ENCODE data around the gene RSPH10B.
A peak's percentile ranks its signal among the peaks of the same experiment; 100 is the strongest.
"Not testable (repeated sequence)": the region's sequence is repeated elsewhere in the genome, so short reads cannot be mapped to it uniquely, and the experiment has no call there.

RSPH10B gene

GRCh38 chr7:5926263-5926870, 44.1 kb downstream of the RSPH10B start:
- not testable (repeated sequence) for DNase-seq

DNA sequence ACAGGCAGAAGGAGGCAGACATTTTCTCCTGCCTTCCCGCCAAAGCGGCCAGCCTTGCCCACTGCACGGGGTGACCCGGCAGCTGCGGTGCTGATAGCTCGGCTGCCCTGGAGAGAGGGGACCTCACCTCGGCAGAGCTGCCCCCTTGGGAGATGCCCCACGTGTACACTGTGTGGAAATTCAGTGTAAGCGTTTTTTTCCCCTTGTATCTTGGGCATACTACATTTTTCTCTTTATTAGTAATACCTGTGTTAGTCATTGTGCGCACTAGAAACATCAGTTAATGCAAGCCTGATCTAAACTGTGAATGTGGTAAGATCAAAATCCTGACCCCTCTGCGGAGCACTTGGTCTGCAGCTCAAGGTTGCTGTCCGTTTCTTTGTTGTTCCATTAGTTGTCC, 45.9 kb downstream of the RSPH10B start:
- not testable (repeated sequence) for DNase-seq

DNA sequence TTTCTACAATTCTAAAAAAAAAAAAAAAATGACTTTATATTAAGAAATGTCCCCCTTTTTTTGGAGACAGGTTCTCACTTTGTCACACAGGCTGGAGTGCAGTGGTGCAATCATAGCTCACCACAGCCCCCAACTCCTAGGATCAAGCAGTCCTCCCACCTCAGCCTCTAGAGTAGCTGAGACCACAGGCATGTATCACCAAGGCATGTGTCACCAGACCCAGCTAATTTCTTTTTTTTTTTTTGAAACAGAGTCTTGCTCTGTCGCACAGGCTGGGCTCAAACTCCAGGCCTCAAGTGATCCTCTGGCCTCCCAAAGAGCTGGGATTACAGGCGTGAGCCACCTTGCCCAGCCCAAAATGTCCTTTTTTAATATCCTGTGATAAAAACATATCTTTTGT, 46.3 kb downstream of the RSPH10B start:
- not testable (repeated sequence) for DNase-seq

DNA sequence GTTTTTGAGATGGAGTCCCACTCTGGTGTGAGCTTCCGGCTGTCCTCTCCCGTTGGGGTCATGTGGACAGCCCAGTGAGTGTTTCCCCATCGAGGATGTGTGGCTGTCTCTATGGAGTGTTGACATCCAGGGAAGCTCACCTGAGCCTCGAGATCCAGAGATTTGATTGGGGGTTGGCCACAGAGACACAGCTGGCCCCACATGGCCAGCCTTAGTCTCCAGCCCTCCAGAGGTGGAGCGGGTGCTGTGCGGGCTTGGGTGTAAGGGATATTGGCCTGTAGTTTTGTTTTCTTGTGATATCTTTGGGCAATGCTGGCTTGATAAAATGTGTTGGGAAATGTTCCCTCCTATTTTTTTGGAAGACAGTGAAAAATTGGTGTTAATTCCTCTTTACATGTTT, 54.0 kb downstream of the RSPH10B start:
- DNase-seq = not testable (repeated sequence)

GRCh38 chr7:5908835-5909234, 61.7 kb downstream of the RSPH10B start:
- not testable (repeated sequence) for DNase-seq

DNA sequence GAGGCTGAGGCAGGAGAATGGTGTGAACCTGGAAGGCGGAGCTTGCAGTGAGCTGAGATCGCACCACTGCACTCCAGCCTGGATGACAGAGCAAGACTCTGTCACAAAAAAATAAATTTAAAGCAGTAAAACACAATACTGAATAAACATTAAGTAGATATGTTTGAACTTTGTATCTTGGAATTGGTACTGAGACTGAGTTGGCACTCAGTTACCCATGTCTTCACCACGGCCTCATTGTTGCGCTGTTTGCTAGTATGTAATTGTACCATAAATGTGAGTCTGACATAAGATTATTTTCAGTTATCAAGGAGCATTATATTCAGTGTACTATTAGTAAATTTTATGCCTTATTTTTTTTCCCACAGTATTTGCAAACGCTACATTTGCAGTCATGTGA, 65.8 kb downstream of the RSPH10B start:
- DNase-seq = not testable (repeated sequence)

DNA sequence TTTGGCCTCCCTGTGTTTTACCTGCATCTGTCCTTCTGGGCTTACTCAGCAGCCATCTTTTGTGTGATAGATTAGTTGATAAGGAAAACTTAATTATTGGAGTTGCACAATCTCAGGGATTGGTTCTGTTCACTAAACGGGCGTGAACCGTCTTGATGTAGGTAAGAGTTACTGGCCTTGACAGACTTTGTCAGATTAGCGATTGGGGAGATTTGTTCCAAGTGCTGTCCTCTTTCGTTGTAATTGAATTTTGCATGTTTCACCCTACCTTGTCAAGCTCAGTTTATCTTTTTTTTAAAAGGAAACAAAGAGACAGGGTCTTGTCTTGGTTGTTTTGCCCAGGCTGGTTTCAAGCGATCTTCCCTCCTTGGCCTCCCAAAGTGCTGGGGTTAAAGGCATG, 67.5 kb downstream of the RSPH10B start:
- DNase-seq = not testable (repeated sequence)

- DNase-seq = peak; percentile 18 to 85 (median 52)
These were observed 71.8 kb downstream of the RSPH10B start, which contains the start of gene CCZ1 for GRCh38 chr7:5898480-5899224. TSS of gene CCZ1 (plus strand) at chr7:5898733. CDS start at chr7:5898800, 67 bp downstream.

DNA sequence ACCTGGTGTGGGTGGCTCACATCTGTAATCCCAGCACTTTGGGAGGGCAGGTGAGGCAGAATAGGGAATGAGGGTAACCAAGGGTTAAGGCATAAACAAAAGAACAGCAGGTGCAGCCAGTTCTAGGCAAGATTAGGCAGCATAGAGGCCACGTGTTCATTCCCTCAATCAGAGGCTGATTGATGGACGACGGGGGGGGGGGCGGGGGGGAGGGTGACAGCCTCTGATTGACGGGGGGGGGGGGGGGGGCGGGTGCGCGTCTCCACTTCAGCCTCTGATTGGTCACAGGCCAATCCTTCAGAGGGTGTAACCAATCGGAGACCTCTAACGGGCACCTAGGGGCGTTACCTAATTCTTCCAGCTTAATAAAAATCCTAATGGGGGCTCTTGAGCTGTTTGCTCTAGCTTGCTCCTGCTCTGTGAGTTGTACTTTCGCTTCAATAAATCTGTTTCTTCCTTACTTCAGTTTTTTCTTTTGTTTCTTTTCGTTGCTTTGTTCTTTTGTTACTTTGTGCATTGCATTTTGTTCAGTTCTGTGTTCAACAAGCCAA, 73.0 kb downstream of the RSPH10B start:
- not testable (repeated sequence) for DNase-seq

DNA sequence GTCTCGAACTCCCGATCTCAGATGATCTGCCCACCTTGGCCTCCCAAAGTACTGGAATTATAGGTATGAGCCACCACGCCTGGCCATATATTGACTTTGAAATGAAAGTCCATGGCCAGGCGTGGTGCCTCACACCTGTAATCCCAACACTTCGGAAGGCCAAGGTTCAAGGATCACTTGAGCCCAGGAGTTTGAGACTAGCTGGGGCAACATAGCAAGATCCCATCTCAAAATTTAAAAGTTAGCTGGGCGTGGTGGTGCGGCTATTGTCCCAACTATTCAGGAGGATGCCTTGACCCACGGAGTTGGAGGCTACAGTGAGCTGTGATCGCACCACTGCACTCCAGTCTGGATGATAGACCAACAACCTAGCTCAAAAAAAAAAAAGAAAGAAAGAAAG, 78.0 kb downstream of the RSPH10B start:
- DNase-seq = no peak

- not testable (repeated sequence) for DNase-seq
These were observed 80.2 kb downstream of the RSPH10B start for GRCh38 chr7:5890244-5890643.

- not testable (repeated sequence) for DNase-seq
These were observed 82.5 kb downstream of the RSPH10B start for GRCh38 chr7:5888021-5888420.

GRCh38 chr7:5884431-5884830, 86.1 kb downstream of the RSPH10B start:
- DNase-seq = not testable (repeated sequence)

DNA sequence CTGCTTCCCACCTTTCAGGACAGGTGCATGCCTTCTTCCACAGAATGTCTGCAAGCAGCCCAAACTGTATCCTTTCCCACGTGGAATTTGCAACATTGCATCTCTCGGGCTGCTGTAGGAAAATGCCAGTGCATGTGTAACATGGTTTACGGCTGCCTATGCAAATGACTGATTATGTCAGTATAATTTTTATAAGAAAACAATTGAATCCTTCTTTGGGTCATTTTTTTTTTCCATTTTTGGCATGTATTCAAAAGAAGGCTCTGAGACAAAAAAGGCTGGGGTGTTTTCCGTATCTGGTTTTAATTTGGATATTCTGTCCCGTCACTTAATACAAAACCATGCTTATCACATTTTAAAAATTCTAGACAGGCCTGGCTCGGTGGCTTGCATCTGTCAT, 90.4 kb downstream of the RSPH10B start:
- DNase-seq = not testable (repeated sequence)

- not testable (repeated sequence) for DNase-seq
These were observed 90.9 kb downstream of the RSPH10B start for GRCh38 chr7:5879591-5879990.

Measured in T-helper 2 cell (primary cell).